Smooth muscle cell (in vitro differentiated cells): Measurements from ENCODE around the gene PITPNM3. TPM values are rescaled to one million over a fixed set of nuclear protein-coding genes. Genes with fewer than 3 reads are reported as not detected.
"Not testable (repeated sequence)": the region's sequence is repeated elsewhere in the genome, so short reads cannot be mapped to it uniquely, and the experiment has no call there.

Experiments used
- DNase-seq: peaks from one replicate; lab custom pipeline; 2025; ENCODE audit not compliant: unreplicated experiment; lab: John Stamatoyannopoulos, UW
- H2AFZ ChIP-seq: fragments of 200-600 bp; sonication (generic); 2 replicates; pipeline ENCODE4 v1.6.0; 2016; ENCODE audit warnings: antibody characterized with exemption, low read depth, mild to moderate bottlenecking
- H3F3A ChIP-seq: fragments of 200-600 bp; sonication (generic); 2 replicates; pipeline ENCODE4 v1.6.0; 2017; ENCODE audit warnings: antibody characterized with exemption, low read depth
- H3K27ac ChIP-seq: fragments of 200-600 bp; sonication (generic); 2 replicates; pipeline ENCODE4 v1.5.1; 2016; ENCODE audit warnings: low read depth, mild to moderate bottlenecking
- H3K27me3 ChIP-seq: fragments of 200-600 bp; sonication (generic); 2 replicates; pipeline ENCODE4 v1.6.1; 2016; ENCODE audit warnings: low read depth, mild to moderate bottlenecking
- H3K36me3 ChIP-seq: fragments of 200-600 bp; sonication (generic); 2 replicates; pipeline ENCODE4 v1.5.1; 2016; ENCODE audit warnings: low read depth
- H3K4me1 ChIP-seq: fragments of 200-600 bp; sonication (generic); 2 replicates; pipeline ENCODE4 v1.5.1; 2016; ENCODE audit warnings: low read depth
- H3K4me2 ChIP-seq: fragments of 200-600 bp; sonication (generic); 2 replicates; pipeline ENCODE4 v1.6.0; 2016; ENCODE audit warnings: mild to moderate bottlenecking
- H3K4me3 ChIP-seq: fragments of 200-600 bp; sonication (generic); 2 replicates; pipeline ENCODE4 v1.5.1; 2016; ENCODE audit warnings: mild to moderate bottlenecking
- H3K79me2 ChIP-seq: fragments of 200-600 bp; sonication (generic); 2 replicates; pipeline ENCODE4 v1.6.0; 2016; ENCODE audit warnings: low read depth, mild to moderate bottlenecking
- H3K9ac ChIP-seq: fragments of 200-600 bp; sonication (generic); 2 replicates; pipeline ENCODE4 v1.6.0; 2016; ENCODE audit warnings: low read depth
- H3K9me3 ChIP-seq: fragments of 200-600 bp; sonication (generic); replicated peaks from 2 replicates; pipeline ENCODE4 v1.5.1; 2016; ENCODE audit warnings: low read depth
- H4K20me1 ChIP-seq: fragments of 200-600 bp; sonication (generic); 2 replicates; pipeline ENCODE4 v1.6.0; 2016; ENCODE audit warnings: low read depth
- CTCF ChIP-seq: fragments of 200-600 bp; sonication (generic); IDR thresholded peaks from 2 replicates; pipeline ENCODE4 v1.5.1; 2017; ENCODE audit warnings: borderline replicate concordance, mild to moderate bottlenecking, antibody characterized with exemption; ENCODE audit not compliant: insufficient read depth, poor library complexity, severe bottlenecking
- WGBS: methylation state at CpG from one replicate; pipeline ENCODE4 v1.1.7; 2016; ENCODE audit warnings: low lambda C conversion rate; 5-methylcytosine and 5-hydroxymethylcytosine counted together
- polyA plus RNA-seq: library from polyadenylated mRNA; unstranded; fragments of >200 nt; fragmentation: Nextera tagmentation; extraction: Ambion mirVana; gene quantifications from 2 replicates; pipeline ENCODE4 v1.2.1, GENCODE V29; 2016
- total RNA-seq: library from RNA; depleted of rRNA; stranded (reverse); fragments of >200 nt; gene quantifications from 2 replicates; pipeline ENCODE4 v1.2.3, GENCODE V29; 2014

Gene PITPNM3
- total and polyA plus RNA-seq, 2 experiments from 2014 or later: 2.4 to 2.6 TPM

GRCh38 chr17:6487251-6488007 is 68.9 kb downstream of the PITPNM3 start:
- Histone ChIP-seq H3F3A (no peaks in the 10 kb centered on the region), H3K4me2 (no peak overlapping the region), H4K20me1 (no peaks in the 10 kb centered on the region), H3K9ac (no peak overlapping the region), H3K27me3 (no peaks in the 10 kb centered on the region), H3K27ac (no peak overlapping the region), H3K36me3 (no peaks in the 10 kb centered on the region), H3K9me3 (no peaks in the 10 kb centered on the region), H2AFZ (no peak overlapping the region), H3K79me2 (no peaks in the 10 kb centered on the region), H3K4me3 (no peak overlapping the region), H3K4me1 (peaks cover 11% of the 10 kb centered on the region)
- 93% methylated on average over 13 of the region's 13 CpGs for WGBS
- DNase-seq: no peak
- TF ChIP-seq CTCF: no peak

GRCh38 chr17:6485646-6486412 is 70.5 kb downstream of the PITPNM3 start:
- no peak overlapping the region for H2AFZ ChIP-seq
- no peak overlapping the region for H3K4me2 ChIP-seq
- H3K4me3 ChIP-seq: no peak overlapping the region
- H3K4me1 ChIP-seq: peaks cover 7% of the 10 kb centered on the region
- no peaks in the 10 kb centered on the region for H3K27me3 ChIP-seq
- H4K20me1 ChIP-seq: no peaks in the 10 kb centered on the region
- H3K27ac ChIP-seq: no peak overlapping the region
- no peaks in the 10 kb centered on the region for H3K9me3 ChIP-seq
- TF ChIP-seq CTCF: no peak
- WGBS: 69% methylated on average over 5 of the region's 5 CpGs
- H3K36me3 ChIP-seq: no peaks in the 10 kb centered on the region
- no peak for DNase-seq
- H3K9ac ChIP-seq: no peak overlapping the region
- H3K79me2 ChIP-seq: no peaks in the 10 kb centered on the region
- no peaks in the 10 kb centered on the region for H3F3A ChIP-seq

GRCh38 chr17:6483507-6483906 is 72.8 kb downstream of the PITPNM3 start:
- Histone ChIP-seq H3K4me1 (peaks cover 22% of the 10 kb centered on the region), H3K4me3 (no peak overlapping the region), H3K27me3 (no peaks in the 10 kb centered on the region), H2AFZ (no peak overlapping the region), H3K9me3 (no peaks in the 10 kb centered on the region), H3F3A (no peaks in the 10 kb centered on the region), H4K20me1 (no peaks in the 10 kb centered on the region), H3K9ac (no peak overlapping the region), H3K79me2 (no peaks in the 10 kb centered on the region), H3K27ac (no peak overlapping the region), H3K4me2 (no peak overlapping the region), H3K36me3 (no peaks in the 10 kb centered on the region)
- WGBS: 92% methylated on average over 16 of the region's 16 CpGs
- no peak for TF ChIP-seq CTCF
- no peak for DNase-seq

GRCh38 chr17:6482796-6483195 is 73.6 kb downstream of the PITPNM3 start:
- H3K4me1 ChIP-seq: peaks cover 16% of the 10 kb centered on the region
- not testable (repeated sequence) for H2AFZ ChIP-seq, H3K9me3 ChIP-seq, H3K4me3 ChIP-seq, H3F3A ChIP-seq, H3K36me3 ChIP-seq, H3K9ac ChIP-seq, DNase-seq, H3K79me2 ChIP-seq, H4K20me1 ChIP-seq, H3K4me2 ChIP-seq, H3K27me3 ChIP-seq, H3K27ac ChIP-seq
- WGBS: 87% methylated on average over 10 of the region's 10 CpGs
